Activated CD4-positive, alpha-beta T cell treated with anti-CD3 and anti-CD28 coated beads, Interleukin-2, amount 50 U/mL, for 24 hours (primary cell): ENCODE results near the gene TACC2.

ENCODE experiments used
- DNase-seq, 2 donors: peaks; one replicate each; pipeline ENCODE4 v3.0.0-alpha.2; 2020; ENCODE audit warnings: low read depth in 1 of 2, low spot score in 1 of 2

The TACC2 gene

DNA sequence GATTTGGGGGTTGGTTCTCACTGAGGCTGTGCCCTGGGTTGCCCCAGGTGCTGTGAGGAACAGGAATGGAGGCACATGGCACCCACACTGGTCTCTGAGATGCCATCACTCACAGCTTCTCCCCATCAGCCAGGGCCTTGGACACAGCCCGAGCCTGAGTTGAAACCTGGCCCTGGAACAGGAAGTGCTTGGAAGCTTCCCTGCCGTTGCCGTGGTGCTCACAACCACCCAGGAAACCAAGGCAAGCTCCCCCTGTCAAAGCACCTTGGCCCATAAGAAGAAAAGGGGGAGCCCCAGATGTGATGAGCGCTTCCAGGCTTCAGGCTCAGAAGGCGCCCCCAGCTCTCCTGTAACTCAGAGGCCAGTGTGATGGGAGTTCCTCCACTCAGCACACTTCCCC is 282.1 kb downstream of the TACC2 start, which contains the start of gene BTBD16:
Gene BTBD16, plus strand, starts transcription at position 221 of the 400 bp plus-strand sequence. CDS start 3,786 bp downstream, outside the sequence.
- DNase-seq: no peak

DNA sequence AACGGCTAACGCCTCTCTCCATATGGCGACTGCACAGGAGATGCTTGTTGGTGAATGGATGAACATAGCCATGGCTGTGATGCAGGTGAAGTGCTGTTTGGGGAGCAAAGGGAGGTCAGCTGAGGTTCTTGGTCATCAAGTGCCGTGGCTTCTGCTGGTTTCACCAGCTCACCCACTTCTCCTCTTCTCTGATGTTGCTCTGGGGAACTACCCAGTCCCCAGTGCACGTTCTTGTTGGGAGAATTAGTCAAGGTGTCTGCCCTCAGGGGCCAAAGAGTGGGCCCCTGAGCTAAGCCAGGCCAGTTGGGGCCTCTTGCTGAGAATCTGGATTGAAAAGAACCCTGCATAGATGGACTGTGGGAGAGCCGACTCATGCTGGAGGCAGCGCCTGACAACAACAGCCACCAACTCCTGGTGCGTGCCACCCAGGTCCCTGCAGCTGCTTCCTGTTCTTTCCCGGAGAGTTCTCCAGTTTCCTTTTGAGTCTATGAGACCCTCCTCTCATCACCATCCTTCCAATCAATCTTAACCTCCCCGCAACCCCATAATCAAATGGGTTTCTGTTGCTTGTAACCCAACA is 285.1 kb downstream of the TACC2 start:
- no peak for DNase-seq

DNA sequence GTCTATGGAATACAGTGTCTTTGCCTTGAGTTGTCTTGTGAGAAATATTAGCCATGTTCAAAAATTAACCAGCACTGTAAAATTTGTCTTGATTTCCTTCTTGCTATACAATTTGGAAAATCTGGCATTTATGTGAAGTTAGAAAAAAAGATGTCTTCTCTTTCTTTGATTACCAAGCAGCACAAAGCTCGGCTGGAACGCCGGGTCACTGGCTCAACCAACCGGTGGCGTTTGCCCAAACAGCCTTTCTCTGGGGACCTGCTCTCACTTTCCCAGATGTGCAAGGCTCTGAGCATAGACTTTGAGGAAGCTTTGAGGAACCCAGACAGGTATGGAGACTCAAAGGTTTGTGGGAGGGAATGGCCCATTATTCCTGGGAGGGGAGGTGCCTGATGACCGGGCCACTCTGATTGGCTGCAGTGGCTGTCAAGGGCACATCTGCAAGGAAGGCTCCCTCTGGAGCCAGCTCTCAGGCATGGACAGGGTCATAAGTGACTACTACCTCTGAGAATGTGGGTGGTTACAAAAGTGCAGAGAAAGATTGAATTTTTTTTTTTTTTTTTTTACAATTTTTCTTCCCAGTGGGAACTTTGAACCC is 287.7 kb downstream of the TACC2 start:
- DNase-seq: no peak

DNA sequence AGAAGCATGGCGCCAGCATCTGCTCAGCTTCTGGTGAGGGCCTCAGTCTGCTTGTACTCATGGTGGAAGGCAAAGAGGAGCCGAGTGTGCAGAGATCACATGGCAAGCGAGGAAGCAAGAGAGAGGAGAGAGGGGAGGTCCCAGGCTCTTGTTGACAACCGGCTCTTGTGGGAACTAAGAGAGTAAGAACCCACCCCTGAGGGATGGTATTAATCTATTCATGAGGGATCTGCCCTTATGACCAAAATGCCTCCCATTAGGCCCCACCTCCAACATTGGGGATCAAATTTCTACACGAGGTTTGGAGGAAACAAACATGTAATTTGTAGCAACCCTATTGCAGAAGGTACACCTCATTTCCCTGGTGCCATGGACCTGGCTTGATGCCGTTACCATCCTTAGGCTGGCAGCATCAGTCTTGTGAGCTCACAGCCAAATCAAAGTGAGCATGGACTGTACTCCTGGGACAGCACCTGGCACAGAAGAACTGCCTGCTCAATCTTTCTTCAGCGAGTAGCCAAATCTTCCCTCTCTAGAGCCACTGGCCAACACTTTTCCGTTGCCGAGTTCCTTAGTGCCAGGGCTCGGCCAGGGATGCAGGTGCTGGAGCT is 288.7 kb downstream of the TACC2 start:
- DNase-seq: no peak

DNA sequence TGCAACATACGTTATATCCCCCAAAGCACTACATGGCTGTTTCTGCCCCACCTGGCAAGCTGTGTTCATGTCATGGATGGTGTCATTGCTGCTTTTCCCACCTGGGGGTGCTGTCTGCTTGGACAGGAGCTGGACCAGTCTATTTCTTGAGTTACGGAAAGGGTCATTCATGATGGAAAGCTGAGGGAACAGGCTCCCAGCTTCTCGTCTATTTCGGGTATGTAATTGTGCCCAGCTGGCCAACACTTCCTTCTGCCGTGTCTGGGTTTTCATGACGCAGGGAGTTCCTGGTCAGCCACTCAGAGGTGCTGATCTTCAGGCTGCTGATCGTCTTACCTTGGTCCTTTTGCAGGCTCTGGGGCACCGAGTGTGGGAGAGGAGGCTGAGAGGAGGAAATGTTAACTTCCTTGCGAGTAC is 290.8 kb downstream of the TACC2 start:
- no peak for DNase-seq

DNA sequence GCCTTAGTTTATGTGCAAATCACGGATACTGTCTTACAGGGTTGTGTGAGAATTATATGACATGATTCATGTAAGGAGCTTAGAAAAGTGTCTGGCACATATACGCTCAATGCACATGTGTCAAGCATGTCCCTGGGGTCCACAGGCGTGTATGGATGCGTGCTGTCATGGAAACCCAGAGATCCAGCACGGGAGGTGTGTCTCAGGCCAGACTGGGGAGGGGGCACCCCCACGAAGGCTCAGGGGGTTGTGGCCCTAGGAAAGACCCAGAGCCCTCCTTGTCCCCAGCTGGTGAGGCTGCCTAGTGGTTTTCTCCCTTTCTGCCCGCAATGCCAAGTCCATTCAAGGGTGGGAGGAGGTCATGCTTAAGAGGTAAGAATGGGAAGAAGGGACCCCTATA is 291.2 kb downstream of the TACC2 start:
- no peak for DNase-seq

DNA sequence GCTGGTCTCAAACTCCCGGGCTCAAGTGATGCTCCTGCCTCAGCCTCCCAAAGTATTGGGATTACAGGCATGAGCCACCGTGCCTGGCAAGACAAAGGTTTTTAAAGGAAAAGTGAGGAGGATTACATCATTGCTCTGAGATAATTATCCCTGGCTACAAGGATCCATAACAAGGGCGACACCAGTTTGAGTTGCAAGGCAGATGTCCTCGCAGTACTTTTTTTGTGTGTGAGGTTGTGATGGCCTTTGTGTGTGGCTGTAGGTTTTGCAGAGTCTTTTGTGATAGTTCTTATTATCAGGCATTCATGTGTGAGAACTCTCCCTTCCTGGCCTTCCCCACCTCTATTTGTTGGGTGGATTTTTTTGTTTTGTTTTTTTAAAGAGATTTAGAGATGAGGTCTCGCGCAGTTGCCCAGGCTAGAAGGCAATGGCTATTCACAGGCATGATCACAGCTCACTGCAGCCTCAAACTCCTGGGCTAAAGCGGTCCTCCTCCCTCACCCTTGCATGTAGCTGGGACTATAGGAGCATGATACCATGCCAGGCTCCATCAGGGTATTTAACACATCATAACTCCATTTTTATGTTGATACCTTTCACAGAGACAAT is 292.2 kb downstream of the TACC2 start:
- DNase-seq: no peak

DNA sequence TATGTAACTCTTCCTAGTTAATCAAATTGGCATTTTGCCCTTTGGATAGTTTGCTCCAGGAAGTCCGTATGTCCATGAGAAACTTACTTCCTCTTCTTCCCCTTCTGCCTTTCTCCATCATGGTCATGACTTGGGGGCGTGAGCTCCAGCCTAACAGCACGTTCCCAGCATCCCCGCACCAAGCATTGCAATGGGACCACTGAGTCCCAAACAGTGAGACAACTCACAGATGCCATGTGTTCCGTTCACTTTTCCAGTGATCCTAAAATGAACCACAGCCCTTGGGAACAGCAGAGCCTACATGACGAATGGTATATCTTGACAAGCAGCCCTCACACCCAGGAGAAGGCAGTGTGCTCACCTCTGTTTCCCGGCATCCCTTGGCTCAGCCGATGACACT is 292.8 kb downstream of the TACC2 start:
- no peak for DNase-seq

DNA sequence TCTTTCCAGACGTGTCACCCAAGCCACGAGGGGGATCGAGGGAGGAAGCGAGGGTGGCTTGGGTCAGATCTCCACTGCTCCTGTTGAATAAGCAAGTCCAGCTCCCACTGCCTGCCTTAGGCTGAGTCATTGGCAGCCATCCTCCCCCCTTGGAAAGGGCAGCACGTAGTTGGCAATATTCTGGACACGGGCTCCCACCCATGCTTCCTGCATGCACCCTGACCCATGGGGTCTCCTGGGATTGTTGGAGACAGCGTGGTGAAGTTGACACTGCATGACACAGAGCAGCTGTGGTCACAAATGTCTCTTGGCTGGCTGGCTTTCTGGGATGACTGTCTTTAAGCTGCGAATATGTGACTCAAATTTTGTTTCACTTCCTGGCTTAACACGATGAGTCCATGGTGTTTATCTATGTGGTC is 293.3 kb downstream of the TACC2 start:
- no peak for DNase-seq

DNA sequence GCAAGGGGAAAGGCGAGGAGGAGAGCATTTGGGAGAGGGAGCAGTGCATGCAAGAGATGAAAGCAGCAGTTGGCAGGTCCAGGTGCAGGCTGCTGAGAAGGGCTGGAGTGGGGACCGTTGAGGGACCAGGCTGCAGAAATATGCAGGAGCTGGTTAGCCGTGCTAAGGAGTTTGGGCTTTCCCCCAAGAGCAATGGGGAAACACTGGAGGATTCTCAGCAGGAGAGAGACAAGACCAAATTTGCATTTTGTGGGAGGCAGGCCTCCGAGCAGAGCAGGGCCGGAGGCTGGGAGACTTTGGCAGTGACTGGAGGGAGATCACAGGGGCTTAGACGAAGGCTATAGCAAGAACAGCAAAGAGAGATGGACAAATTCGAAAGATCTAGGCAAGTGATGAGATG is 293.9 kb downstream of the TACC2 start:
- DNase-seq: no peak

DNA sequence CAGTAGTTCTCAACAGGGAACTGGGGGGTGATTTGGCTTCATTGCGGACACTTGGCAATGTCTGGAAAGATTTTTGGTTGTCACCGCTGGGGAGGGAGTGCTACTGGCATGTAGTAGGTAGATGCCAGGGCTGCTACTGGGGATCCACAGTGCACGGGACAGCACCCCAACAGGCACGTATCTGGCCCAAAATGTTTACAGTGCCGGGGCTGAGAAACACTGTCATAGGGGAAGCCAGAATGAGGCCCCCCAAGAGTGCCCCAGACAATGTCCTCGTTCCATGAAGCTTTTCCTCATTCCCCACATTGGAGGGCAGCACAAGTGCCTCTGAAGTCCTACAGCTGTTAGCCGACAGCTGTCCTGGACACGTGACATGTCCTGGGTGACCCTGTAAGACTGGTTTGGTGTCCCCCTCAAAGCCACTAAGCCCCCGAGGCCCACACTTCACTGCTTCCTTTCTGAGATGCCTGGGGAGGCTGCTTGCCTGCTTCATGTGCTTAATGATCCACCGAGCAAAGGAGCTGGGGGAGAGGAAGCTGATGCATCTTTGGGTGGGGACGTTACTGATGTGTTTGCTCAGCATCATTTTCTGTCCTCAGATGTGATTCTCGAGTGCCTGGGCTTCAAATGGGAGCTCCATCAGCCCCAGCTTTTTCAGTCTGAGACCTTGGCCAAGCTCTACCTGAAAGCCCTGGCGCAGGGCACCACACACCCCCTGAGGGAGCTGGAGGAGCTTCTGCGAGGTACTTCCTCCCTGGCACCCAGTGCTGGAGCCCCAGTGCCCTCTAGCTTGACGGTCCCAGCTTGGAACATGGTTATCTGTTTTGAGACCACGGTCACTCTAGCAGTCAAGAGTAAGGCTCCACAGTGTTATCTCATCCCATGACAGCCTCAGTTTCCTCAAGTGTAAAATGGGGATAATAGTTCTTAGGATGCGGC is 296.8 kb downstream of the TACC2 start:
- DNase-seq: no peak

DNA sequence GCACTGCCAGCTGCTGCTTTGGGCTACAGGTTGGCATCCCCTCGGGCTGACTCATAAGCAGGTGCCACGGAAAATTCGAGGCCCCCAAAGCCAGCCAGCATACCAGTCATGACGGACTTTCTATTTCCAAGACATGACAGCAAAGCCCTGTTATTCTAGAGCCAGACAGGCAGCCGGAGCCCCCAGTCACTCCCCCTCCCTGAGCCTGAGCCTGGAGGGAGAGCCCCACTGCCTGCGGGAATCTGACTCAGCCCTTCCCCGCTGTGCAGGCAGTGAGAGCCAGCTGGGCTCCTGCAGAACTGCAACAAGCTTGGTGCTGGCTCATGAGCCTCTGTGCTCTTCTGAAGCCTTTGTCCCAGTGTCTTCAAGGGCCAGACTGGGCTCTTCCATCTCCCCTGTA is 297.9 kb downstream of the TACC2 start:
- DNase-seq: no peak

DNA sequence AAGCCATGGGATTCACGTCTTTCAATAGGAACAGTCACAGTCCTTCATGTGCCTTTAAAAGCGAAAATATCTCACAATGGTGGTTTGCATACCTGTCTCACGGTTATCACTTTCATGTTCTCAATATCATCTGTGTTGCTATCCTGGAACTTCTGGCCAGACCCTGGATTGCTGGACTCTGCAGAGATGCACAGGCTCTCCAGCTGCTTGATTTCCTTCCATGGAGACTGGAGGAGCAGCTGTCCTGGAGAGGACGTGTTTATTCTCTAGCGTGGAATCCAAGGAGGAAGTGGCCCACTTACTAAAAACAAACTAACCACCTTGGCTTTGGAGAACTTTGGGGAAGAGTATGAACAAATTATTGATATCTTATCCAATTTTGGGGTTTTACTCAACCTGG is 298.6 kb downstream of the TACC2 start:
- no peak for DNase-seq

DNA sequence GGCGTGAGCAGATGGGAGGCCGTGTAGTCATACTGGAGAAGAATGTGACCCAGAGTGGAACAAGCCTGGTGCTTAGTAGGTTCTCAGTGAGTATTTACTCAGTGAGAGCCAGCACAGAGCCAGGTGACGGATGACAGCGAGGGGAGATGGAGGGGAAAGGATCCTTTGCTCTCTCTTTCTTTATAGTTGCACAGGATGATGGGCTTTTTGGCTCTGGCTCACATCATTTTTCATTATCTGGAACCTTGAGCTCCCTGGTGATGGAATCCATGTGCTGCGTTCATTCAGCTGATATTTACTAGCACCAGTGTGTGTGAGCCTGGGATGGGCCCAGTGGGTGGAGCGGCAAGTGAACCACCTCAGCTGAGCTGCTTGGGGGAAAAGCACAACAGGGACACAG is 299.3 kb downstream of the TACC2 start:
- DNase-seq: no peak

DNA sequence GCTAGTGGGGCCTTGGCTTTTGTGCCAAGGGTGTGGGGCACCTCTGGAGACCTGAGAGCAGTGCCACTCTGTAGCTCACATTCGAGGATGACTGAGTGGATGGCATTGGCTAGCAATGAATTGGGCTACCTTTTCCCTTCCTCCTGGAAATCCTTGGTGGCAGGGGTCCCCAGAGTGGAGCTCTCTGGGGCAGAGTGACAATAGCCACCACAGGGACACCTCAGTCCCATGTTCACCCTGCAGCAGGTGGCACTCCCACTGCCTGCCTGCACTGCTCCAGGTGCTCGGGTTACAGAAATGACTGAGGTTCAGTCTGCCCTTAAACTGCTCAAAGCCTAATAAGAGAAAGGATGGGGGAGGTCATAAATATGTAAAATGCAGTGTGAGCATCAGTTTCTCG is 300.0 kb downstream of the TACC2 start:
- no peak for DNase-seq

DNA sequence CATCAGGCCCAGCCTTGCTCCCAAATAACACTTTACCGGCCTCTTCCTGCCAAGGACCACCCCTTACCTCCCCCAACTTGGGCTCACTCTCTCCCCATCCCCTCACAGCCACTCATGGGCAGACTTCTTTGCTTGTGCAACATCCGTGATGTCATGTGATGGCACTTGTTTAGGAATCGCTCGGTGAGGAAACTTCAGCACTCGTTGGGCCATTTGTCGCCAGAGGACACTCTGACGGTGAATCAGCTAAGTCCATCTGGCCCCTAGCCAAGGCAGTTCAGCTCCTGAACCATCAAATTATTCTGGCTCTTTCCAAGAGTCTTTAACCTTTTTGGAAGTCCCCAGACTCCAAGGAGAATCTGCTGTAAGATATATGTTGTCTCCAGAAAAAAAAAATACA is 301.4 kb downstream of the TACC2 start:
- no peak for DNase-seq

DNA sequence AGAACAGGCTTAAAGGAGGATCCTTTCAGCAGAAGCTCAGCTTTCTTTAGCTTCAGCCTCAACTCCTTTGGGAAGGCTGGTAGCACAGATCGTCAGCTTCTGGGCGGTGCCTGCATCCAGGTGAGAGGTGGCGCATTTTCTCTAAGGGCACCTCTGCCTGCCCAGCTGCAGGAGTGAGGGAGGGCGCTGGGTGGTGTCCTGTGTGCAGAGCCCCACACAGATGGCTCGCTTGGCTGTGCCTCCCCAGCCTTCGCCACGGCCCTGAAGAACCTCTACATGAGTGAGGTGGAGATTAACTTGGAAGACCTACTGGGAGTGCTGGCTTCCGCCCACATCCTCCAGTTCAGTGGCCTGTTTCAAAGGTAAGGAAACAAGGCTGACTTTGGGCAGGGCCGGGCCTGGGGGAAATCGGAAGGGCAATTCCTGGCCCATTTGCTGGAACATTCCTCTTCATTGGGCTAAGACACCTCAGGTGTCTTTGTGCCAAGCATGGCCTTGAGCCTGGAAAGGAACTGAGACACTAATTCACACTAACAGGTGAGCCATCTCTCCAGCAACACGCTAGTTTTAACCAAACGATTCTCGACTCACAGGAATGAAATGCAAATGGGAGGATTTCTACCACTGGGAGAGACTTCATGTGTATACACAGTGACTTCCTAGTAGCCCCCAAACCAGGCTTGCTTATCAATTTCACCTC is 302.0 kb downstream of the TACC2 start:
- DNase-seq: no peak

DNA sequence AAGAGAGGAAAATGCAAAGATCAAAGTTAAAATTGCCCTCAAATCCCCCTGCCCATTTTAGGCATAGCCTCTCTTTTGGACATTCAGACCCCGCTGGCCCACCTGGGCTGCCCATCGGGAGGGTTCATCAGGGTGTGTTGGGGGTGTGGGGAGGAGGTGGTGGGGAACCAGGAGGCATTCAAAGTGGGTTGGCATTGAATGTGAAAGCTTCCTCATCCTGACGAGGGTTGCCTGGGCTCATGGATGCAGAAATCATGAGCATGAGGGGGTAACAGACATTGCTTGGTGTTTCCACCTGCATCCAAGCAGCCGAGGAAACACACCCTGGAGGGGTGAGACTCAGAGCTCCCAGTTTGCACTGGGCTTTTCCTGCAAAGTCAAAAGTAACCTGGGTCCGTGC is 302.8 kb downstream of the TACC2 start:
- no peak for DNase-seq

DNA sequence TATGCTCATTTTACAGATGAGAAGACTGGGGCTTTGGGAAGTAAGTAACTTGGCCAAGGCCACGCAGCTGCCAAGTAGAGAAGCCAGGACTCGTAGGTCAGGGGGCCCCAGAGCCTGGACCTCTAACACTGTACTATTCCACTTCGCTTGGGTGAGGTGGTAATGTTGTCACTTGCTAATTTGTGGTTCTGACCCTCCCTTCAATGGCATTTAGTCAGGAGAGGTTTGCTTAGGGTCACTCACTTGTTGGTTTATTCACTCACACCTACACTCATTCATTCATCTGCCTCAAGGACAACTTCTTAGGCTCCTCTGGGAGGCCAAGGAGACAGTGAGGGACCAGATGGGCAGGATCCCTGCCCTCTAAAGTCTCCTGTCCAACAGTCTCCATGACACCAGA is 303.4 kb downstream of the TACC2 start:
- DNase-seq: no peak

DNA sequence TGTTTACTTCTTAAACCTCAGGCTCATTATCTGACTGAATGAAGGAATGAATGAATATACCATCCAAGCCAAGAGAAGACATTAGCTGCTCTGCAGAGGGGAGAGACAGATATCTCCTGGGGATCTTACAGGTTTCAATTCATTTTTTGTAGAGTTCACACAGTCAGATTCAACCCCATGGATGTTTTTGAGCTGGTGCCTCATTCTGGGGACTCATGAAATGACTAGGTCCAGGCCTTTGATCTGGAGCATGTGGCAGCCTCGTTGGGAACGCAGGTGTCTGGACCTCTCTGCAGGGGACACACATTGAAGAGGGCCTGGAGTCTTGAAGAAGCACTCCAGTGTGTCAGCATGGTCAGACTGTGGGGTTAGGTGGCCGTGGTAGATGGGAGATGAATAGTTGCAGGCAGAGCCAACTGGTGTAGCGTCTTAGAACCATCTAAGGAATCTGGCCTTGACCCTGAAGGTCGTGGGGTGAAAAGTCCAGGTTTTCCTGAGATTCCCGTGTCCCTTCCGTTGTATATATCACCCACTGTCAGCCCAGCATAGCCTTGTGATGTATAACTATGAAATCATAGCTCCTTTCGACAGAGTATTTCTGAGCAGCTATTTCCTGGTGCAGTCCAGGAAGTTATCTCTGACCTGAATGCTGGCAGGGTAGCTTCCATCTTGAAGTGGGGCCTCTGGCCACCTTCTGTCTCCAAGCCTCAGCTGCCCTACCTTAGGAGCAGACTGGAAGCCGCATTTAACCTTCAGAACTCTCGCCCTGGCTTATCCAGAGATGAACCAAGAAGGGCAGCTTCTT is 304.4 kb downstream of the TACC2 start:
- no peak for DNase-seq
